BJ (cell line): ENCODE measurements around the gene MDM4. TPM values are rescaled to one million over a fixed set of nuclear protein-coding genes. Genes with fewer than 3 reads are reported as not detected.
"Not testable (repeated sequence)": the region's sequence is repeated elsewhere in the genome, so short reads cannot be mapped to it uniquely, and the experiment has no call there.

Experiments
- CTCF ChIA-PET: fragments of 350-600 bp; formaldehyde crosslinking; extraction: SDS; loops from one replicate; lab custom pipeline; 2021; ENCODE audit warnings: antibody characterized with exemption, inconsistent platforms; lab: Yijun Ruan, JAX
- POLR2A ChIA-PET: fragments of 300-600 bp; sonication (Branson Sonifier 250); formaldehyde crosslinking; extraction: SDS; loops from one replicate; lab custom pipeline; 2021; ENCODE audit warnings: antibody characterized with exemption; lab: Charles Lee
- DNase-seq: peaks from one replicate; pipeline ENCODE4 v3.0.0-alpha.2; 2011; ENCODE audit warnings: low read depth
- H3K27me3 ChIP-seq: 2 replicates; pipeline ENCODE4 v1.6.0; 2011; ENCODE audit warnings: low read length; ENCODE audit not compliant: control insufficient read depth, insufficient read depth
- H3K36me3 ChIP-seq: 2 replicates; pipeline ENCODE4 v1.5.1; 2011; ENCODE audit warnings: low read length; ENCODE audit not compliant: control insufficient read depth, insufficient read depth
- H3K4me3 ChIP-seq: 2 replicates; pipeline ENCODE4 v1.5.1; 2011; ENCODE audit warnings: low read depth, mild to moderate bottlenecking, control low read depth, low read length
- CTCF ChIP-seq: IDR thresholded peaks from 2 replicates; pipeline ENCODE4 v1.5.1; 2011; ENCODE audit warnings: low read depth, mild to moderate bottlenecking, control low read depth, inconsistent platforms, low read length, moderate library complexity; ENCODE audit not compliant: insufficient read depth
- polyA plus RNA-seq: library from polyadenylated mRNA; depleted of rRNA; stranded (reverse); fragments of >200 nt; gene quantifications from 2 replicates; pipeline ENCODE4 v1.2.3, GENCODE V29; 2011

Gene MDM4
- polyA plus RNA-seq, 1 experiment: 7.4 TPM

- CTCF ChIA-PET: interaction anchor here (1.0 to 1.4 kb wide), 2 partner anchors 10 to 16 kb away, joined by 4 read pairs; no protein-coding TSS in a partner anchor
- no peak for TF ChIP-seq CTCF
- Histone ChIP-seq H3K4me3 (no peak overlapping the region), H3K27me3 (no peaks in the 10 kb centered on the region), H3K36me3 (peaks cover 12% of the 10 kb centered on the region)
- POLR2A ChIA-PET: no interaction called here
- no peak for DNase-seq
Measured at GRCh38 chr1:204549313-204549712, 33.1 kb downstream of the MDM4 start.

- POLR2A ChIA-PET: no interaction called here
- H3K4me3 ChIP-seq: no peak overlapping the region
- no peak for DNase-seq
- peaks cover 12% of the 10 kb centered on the region for H3K36me3 ChIP-seq
- H3K27me3 ChIP-seq: no peaks in the 10 kb centered on the region
- no peak for TF ChIP-seq CTCF
- CTCF ChIA-PET: interaction anchor here (0.9 to 1.0 kb wide), 2 partner anchors 256 to 258 kb away, joined by 3 read pairs; no protein-coding TSS in a partner anchor
Measured at GRCh38 chr1:204550926-204551325, 34.7 kb downstream of the MDM4 start.

GRCh38 chr1:204556458-204557052 lies 40.3 kb downstream of the MDM4 start:
- ChIA-PET CTCF (interaction anchor here (0.8 to 1.8 kb wide), 6 partner anchors 9 to 251 kb away, joined by 3 to 9 read pairs (median 4); no protein-coding TSS in a partner anchor), POLR2A (no interaction called here)
- DNase-seq: no peak
- TF ChIP-seq CTCF: no peak
- no peaks in the 10 kb centered on the region; the same call in 1 of the 2 replicates for H3K36me3 ChIP-seq
- H3K4me3 ChIP-seq: no peak overlapping the region
- H3K27me3 ChIP-seq: no peaks in the 10 kb centered on the region

GRCh38 chr1:204558467-204558866 lies 42.3 kb downstream of the MDM4 start:
- no peaks in the 10 kb centered on the region; the same call in 1 of the 2 replicates for H3K36me3 ChIP-seq
- no peak for TF ChIP-seq CTCF
- no peaks in the 10 kb centered on the region for H3K27me3 ChIP-seq
- ChIA-PET POLR2A (no interaction called here), CTCF (interaction anchor here (1.0 to 19.4 kb wide), 6 partner anchors 9 to 767 kb away, joined by 3 to 260 read pairs (median 4); no protein-coding TSS in a partner anchor)
- no peak for DNase-seq
- H3K4me3 ChIP-seq: no peak overlapping the region

- H3K36me3 ChIP-seq, DNase-seq, H3K4me3 ChIP-seq, H3K27me3 ChIP-seq, POLR2A ChIA-PET: not testable (repeated sequence)
- CTCF ChIA-PET: interaction anchor here (1.1 to 19.4 kb wide), 3 partner anchors 10 to 248 kb away, joined by 3 to 260 read pairs (median 4); no protein-coding TSS in a partner anchor
Measured at GRCh38 chr1:204560002-204560401, 43.8 kb downstream of the MDM4 start.
